Osteocyte (in vitro differentiated cells): ENCODE data around the gene NSUN2. TPM values are rescaled to one million over a fixed set of nuclear protein-coding genes. Genes with fewer than 3 reads are reported as not detected.
"Not testable (repeated sequence)": the region's sequence is repeated elsewhere in the genome, so short reads cannot be mapped to it uniquely, and the experiment has no call there.

Experiments used
- DNase-seq: peaks from one replicate; pipeline ENCODE4 v3.0.0; 2021; ENCODE audit warnings: mixed read lengths; ENCODE audit not compliant: unreplicated experiment; ENCODE audit errors: extremely low spot score
- H3K27ac Mint-ChIP-seq: one replicate; pipeline ENCODE4 v1.8.0; 2021; ENCODE audit warnings: mild to moderate bottlenecking, mixed read lengths; ENCODE audit not compliant: unreplicated experiment
- H3K27me3 Mint-ChIP-seq: one replicate; pipeline ENCODE4 v1.8.0; 2021; ENCODE audit warnings: mixed read lengths; ENCODE audit not compliant: unreplicated experiment
- H3K36me3 Mint-ChIP-seq: one replicate; pipeline ENCODE4 v1.8.0; 2021; ENCODE audit warnings: mixed read lengths; ENCODE audit not compliant: unreplicated experiment
- H3K4me1 Mint-ChIP-seq: one replicate; pipeline ENCODE4 v1.8.0; 2021; ENCODE audit warnings: mixed read lengths; ENCODE audit not compliant: unreplicated experiment
- H3K4me3 Mint-ChIP-seq: one replicate; pipeline ENCODE4 v1.8.0; 2021; ENCODE audit warnings: mild to moderate bottlenecking, moderate library complexity, mixed read lengths; ENCODE audit not compliant: unreplicated experiment
- H3K9me3 Mint-ChIP-seq: one replicate; pipeline ENCODE4 v1.8.0; 2021; ENCODE audit warnings: mixed read lengths; ENCODE audit not compliant: unreplicated experiment
- CTCF ChIP-seq: fragments of 200-600 bp; sonication (generic); IDR thresholded peaks from 2 replicates; pipeline ENCODE4 v1.5.0; 2021; ENCODE audit warnings: antibody characterized with exemption, mild to moderate bottlenecking, moderate library complexity
- total RNA-seq: library from RNA; stranded (reverse); gene quantifications from 2 replicates; pipeline ENCODE4 v1.2.1, GENCODE V29; 2021

NSUN2 gene
- total RNA-seq, 1 donor from 2014 or later, result 48.7 TPM

GRCh38 chr5:6572086-6572824 is 60.6 kb downstream of the NSUN2 start:
- H3K4me3 Mint-ChIP-seq, result no peak overlapping the region
- no peaks in the 10 kb centered on the region for H3K4me1 Mint-ChIP-seq
- DNase-seq, result peak; percentile 81
- no peaks in the 10 kb centered on the region for H3K9me3 Mint-ChIP-seq
- H3K27me3 Mint-ChIP-seq, result peaks cover 2% of the 10 kb centered on the region
- no peak overlapping the region for H3K27ac Mint-ChIP-seq
- no peak for TF ChIP-seq CTCF
- no peaks in the 10 kb centered on the region for H3K36me3 Mint-ChIP-seq

GRCh38 chr5:6571607-6572006 is 61.2 kb downstream of the NSUN2 start:
- not testable (repeated sequence) for H3K4me1 Mint-ChIP-seq

GRCh38 chr5:6570530-6570929 is 62.3 kb downstream of the NSUN2 start:
- Mint-ChIP-seq H3K4me3 (no peak overlapping the region), H3K36me3 (no peaks in the 10 kb centered on the region), H3K27ac (no peak overlapping the region), H3K9me3 (no peaks in the 10 kb centered on the region), H3K4me1 (no peaks in the 10 kb centered on the region), H3K27me3 (peaks cover 2% of the 10 kb centered on the region)
- no peak for TF ChIP-seq CTCF
- DNase-seq, result peak; percentile 69

More at GRCh38 chr5:6571607-6572006, 61.2 kb downstream of the NSUN2 start:
- DNase-seq, H3K27ac Mint-ChIP-seq, H3K36me3 Mint-ChIP-seq, H3K9me3 Mint-ChIP-seq, H3K27me3 Mint-ChIP-seq, H3K4me3 Mint-ChIP-seq: not testable (repeated sequence)

GRCh38 chr5:6568889-6569288 is 64.0 kb downstream of the NSUN2 start:
- peaks cover 3% of the 10 kb centered on the region for H3K27me3 Mint-ChIP-seq
- TF ChIP-seq CTCF, result no peak
- no peak overlapping the region for H3K27ac Mint-ChIP-seq
- H3K36me3 Mint-ChIP-seq, result no peaks in the 10 kb centered on the region
- H3K4me1 Mint-ChIP-seq, result no peaks in the 10 kb centered on the region
- H3K4me3 Mint-ChIP-seq, result no peak overlapping the region
- DNase-seq, result peak; percentile 59
- H3K9me3 Mint-ChIP-seq, result no peaks in the 10 kb centered on the region

GRCh38 chr5:6568383-6568782 is 64.5 kb downstream of the NSUN2 start:
- Mint-ChIP-seq H3K4me1 (no peaks in the 10 kb centered on the region), H3K27me3 (peaks cover 8% of the 10 kb centered on the region), H3K4me3 (no peak overlapping the region), H3K36me3 (no peaks in the 10 kb centered on the region), H3K27ac (no peak overlapping the region), H3K9me3 (no peaks in the 10 kb centered on the region)
- DNase-seq, result no peak
- TF ChIP-seq CTCF, result no peak
